Activated CD4-positive, CD25-positive, alpha-beta regulatory T cell treated with anti-CD3 and anti-CD28 coated beads, Interleukin-2, amount 50 U/mL, for 72 hours (primary cell): Measurements from ENCODE around the gene PELI3.
A peak's percentile ranks its signal among the peaks of the same experiment; 100 is the strongest.
"Not testable (repeated sequence)": the region's sequence is repeated elsewhere in the genome, so short reads cannot be mapped to it uniquely, and the experiment has no call there.

Experiments
- DNase-seq: peaks from one replicate; pipeline ENCODE4 v3.0.0; 2021

Gene PELI3

DNA sequence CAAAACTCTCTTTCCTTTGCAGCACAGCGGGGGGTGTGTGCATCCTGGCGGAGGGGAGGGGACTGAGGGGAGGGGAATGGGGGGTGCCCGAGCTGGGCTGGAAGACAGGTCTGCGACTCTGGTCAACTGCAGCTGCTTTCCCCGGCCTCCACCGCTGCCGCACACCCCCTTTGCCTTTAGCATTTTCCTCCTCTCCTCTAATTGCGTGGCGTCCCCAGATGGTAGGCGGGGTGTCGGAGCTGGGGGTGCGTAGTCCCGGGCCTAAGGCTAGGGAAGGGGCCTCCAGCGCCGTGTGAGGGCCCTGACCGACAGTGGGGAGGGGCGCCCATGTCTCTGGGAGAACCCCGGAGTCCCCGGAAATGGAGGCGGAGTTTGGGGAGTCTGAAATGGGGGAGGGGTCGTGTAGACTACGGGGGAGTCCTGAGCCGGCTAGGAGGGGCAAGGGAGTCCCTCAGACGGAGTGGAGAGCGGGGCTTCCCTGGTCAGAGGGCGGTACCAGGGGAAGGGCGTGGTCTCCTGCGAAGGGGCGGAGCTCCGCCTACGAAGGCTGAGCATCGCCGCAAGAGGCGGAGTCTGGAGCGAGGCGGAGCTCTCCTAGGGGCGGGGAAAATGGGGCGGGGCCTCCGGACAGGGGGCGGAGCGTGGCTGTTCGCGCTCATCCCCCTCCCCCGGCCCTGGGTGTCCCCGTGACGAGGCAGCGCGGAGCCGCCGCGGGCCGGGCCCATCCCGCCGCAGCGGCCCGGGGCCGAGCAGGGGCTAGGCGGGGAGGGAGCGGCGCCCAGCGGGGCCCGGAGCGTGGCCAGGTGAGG, at the start of gene PELI3:
TSS of gene PELI3 (plus strand) at position 681 of the 809 bp plus-strand sequence. CDS start 1,224 bp downstream, outside the sequence.
- DNase-seq: peak; percentile 92

DNA sequence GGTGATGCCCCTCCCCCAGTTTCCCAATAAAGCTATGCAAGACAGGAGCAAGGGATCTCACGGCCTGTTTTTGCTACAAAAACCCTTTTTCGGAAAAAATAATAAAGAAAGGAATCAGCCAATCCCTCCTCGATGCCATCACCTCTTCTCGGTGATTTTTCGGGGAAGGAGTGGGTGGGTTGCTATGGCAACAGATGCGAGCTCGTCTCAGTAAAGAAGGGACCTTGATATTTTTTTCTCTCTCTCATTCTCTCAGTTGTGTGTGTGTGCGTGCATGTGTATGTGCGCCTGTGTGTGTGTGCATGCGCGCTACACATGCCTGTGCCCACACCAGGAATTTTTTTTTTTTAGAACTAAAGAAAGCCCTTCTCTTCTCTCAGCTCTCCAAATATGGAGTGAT, 49.7 kb upstream of the PELI3 start:
- DNase-seq: no peak

- peak; percentile 67 for DNase-seq
Measured at GRCh38 chr11:66418168-66418985, 48.3 kb upstream of the PELI3 start.

DNA sequence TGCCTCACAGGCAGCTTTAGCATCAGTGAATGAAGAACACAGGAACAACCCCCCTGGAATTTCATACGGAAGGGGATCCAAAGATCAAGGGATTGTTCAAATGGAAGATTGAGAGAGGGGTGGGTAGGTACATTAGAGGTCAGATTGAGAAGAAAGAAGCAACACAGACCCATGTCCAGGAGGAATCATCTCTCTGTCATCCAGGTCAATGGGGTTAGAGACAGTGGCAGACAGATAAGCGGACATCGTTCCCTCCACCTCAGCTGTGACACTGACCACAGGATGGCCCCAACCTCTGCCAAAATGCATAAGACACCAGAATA, 47.8 kb upstream of the PELI3 start:
- DNase-seq: no peak

DNA sequence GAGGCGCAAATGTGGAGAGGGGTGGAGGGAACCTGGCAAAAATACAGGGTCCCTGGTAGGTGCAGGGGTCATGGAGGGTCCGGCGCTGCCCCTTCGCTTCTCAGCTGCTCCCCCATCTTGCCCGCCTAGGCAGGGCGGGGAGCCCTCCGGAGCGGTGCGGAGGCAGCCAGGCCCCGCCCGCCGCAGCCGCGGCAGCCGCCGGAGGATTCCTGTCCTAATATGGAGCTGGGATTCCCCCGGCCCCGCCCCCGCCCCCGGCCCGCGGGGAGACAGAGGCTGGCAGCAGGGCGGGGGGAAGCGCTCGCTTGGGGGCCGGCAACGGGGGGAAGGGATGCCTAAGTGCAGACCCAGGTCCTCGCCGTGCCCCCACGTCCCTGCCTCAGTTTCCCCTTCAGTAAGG, 46.9 kb upstream of the PELI3 start:
- no peak for DNase-seq

DNA sequence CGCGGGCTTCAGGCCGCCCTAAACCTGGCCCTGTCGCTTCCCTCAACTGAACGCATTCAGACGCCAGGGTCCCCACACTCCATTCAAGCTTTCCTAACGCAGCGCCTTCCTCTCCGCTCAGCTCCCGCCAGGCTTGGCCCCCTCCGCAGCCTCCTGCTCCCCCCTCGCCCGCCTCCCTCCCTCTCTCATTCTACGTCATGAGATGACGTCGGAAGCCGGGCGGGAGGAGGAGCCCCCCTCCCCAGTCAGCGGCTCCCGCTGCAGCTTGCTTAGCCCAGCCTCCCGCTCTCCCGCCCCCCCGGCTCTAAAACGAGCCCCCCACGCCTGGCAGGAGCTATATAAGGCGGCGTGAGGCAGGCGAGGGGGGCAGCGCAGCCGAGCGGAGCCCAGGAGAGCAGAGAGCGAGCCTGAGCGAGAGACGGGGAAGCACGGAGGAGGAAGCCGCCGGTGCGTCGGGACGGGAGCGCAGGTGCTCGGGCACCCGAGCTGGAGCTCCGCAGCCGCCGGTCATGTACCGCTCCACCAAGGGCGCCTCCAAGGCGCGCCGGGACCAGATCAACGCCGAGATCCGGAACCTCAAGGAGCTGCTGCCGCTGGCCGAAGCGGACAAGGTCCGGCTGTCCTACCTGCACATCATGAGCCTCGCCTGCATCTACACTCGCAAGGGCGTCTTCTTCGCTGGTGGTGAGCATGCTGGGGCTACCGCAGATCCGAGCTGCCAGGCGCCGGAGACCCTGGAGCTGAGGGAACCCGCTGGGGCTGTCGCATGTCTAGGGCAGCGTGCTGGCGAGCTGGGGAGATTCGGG, 45.8 kb upstream of the PELI3 start, which contains the start of gene NPAS4:
TSS of gene NPAS4 (plus strand) at position 365 of the 806 bp plus-strand sequence. CDS start at position 510, 145 bp downstream.
- DNase-seq: no peak

DNA sequence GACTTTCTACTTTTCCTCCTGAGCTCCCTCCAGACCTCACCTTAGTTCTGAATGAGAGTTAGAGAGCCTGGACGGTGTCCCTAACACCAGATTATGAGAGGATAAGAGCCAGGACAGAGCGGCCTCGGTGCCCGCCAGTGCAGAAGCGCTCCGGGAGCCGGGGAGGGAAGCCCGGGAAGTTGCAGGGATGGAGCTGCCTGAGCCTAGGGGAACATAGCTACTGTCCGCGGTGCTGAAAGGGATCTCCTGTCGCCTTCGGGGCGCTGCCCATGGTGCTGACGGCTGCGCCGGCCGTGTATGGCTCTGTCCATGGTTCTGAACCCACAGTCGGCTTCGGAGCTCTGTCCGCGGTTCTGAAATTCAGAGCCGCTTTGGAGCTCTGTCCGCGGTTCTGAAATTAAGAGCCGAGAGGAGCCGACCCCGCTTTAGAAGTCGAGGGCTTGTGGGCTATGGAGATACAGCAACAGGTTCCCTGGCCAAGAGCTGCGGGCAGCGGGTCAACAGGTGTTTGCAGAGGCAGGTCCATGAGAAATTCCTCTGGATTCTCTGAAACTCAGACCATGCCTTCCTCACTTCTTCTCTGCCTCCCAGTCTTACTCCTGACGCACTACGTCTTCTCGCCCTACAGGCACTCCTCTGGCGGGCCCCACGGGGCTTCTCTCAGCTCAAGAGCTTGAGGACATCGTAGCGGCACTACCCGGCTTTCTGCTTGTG, 45.1 kb upstream of the PELI3 start:
- DNase-seq: peak; percentile 80

- DNase-seq: no peak
Measured at GRCh38 chr11:66426314-66426713, 40.4 kb upstream of the PELI3 start.

- DNase-seq: no peak
Measured at GRCh38 chr11:66428933-66429332, 37.8 kb upstream of the PELI3 start.

DNA sequence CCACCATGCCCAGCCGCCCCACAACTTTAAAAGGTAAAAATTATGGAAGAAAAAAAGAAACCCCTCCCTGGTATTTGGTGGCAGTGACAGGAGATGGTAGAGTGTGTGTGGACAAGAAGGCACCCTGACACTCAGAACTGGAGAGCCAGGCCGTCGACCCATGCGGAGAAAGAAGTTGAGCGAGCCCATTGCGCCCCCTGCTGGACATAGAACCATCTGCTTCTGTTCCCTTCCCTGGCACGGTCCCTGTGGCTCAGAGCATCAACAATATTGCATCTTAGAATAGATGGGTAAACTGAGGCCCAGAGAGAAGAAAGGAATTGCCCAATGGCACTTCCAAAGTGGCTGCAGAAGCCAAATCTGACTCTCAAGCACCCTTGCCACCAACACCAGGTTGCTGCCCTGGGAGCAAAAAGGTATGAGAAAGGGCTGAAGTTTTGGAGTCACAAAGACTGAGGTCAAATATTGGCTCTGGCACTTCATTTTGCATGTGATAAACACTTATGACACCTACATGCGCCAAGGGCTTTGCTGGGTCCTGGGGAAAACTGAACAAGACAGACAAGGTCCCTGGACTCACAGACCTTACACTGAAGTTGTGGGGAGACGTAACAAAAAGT, 36.6 kb upstream of the PELI3 start:
- peak; percentile 84 for DNase-seq

DNA sequence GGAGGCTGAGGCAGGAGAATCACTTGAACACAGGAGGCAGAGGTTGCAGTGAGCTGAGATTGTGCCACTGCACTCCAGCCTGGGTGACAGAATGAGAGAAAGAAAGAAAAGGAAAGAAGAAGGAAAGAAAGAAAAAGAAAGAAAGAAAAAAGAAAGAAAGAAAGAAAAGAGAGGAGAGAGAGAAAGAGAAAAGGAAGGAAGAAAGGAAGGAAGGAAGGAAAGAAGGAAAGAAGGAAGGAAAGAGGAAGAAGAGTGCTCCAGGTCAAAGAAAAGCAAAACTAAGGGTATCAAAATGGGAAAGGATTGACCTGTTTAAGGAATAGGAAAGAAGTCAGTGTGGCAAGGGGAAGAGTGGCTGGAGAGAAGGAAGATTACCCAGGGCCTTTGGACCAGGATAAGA, 35.4 kb upstream of the PELI3 start:
- not testable (repeated sequence) for DNase-seq

GRCh38 chr11:66431871-66432329, 34.8 kb upstream of the PELI3 start:
- not testable (repeated sequence) for DNase-seq

GRCh38 chr11:66432597-66432996, 34.1 kb upstream of the PELI3 start:
- no peak for DNase-seq

GRCh38 chr11:66437979-66438503, 28.7 kb upstream of the PELI3 start:
- no peak for DNase-seq

- DNase-seq: peak; percentile 88
Measured at GRCh38 chr11:66438504-66439466, 27.9 kb upstream of the PELI3 start, which contains the start of gene MRPL11. Gene MRPL11 (minus strand): TSS chr11:66438848. CDS start chr11:66438754, 94 bp downstream.

DNA sequence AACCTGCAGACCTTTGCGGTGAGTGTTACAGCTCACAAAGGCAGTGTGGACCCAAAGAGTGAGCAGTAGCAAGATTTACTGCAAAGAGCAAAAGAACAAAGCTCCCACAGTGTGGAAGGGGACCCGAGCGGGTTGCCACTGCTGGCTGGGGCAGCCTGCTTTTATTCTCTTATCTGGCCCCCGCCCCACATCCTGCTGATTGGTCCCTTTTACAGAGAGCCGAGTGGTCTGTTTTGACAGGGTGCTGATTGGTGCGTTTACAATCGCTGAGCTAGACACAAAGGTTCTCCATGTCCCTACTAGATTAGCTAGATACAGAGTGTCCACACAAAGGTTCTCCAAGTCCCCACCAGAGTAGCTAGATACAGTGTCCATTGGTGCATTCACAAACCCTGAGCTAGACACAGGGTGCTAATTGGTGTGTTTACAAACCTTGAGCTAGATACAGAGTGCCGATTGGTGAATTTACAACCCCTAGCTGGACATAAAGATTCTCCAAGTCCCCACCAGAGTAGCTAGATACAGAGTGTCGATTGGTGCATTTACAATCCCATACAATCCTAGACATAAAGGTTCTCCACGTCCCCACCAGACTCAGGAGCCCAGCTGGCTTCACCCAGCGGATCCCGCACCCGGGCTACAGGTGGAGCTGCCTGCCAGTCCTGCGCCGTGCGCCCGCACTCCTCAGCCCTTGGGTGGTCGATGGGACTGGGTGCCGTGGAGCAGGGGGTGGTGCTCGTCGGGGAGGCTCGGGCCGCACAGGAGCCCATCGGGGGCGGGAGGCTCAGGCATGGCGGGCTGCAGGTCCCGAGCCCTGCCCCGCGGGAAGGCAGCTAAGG, 26.4 kb upstream of the PELI3 start:
- not testable (repeated sequence) for DNase-seq

DNA sequence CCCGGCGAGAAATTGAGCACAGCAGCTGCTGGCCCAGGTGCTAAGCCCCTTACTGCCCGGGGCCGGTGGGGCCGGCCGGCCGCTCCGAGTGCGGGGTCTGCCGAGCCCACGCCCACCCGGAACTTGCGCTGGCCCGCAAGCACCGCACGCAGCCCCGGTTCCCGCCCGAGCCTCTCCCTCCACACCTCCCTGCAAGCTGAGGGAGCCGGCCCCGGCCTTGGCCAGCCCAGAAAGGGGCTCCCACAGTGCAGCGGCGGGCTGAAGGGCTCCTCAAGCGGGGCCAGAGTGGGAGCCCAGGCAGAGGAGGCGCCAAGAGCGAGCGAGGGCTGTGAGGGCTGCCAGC, 25.8 kb upstream of the PELI3 start:
- DNase-seq: not testable (repeated sequence)

GRCh38 chr11:66443602-66444001, 23.1 kb upstream of the PELI3 start:
- DNase-seq: no peak

DNA sequence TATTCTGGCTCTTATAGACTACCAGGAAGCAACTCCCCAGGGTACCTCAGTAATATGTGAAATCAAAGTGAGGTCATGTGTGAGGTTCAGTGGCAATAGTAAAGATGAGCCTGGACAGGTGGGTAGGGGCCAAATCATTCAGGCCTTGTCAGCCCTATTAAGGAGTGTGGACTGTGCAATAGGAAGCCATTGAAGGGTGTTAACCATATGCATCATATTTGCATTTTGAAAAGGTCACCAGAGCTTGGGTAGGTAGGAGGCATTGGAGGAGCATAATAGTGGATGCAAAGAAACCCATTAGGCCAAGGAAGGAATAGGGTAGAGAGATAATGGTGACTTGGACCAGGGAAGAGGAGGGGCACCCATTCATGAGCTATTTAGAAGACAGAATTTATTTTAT, 19.7 kb upstream of the PELI3 start:
- no peak for DNase-seq
